Neuron (in vitro differentiated cells): ENCODE results near the gene RALGAPB.
"Not testable (repeated sequence)": the region's sequence is repeated elsewhere in the genome, so short reads cannot be mapped to it uniquely, and the experiment has no call there.

Experiments used
- H2AFZ ChIP-seq: one replicate; pipeline ENCODE4 v1.6.1; 2013; ENCODE audit warnings: low read depth, mild to moderate bottlenecking, inconsistent platforms, low read length, moderate library complexity
- H3K27me3 ChIP-seq: one replicate; pipeline ENCODE4 v1.6.1; 2013; ENCODE audit warnings: low read length; ENCODE audit not compliant: insufficient read depth
- H3K36me3 ChIP-seq: one replicate; pipeline ENCODE4 v1.6.1; 2013; ENCODE audit warnings: low read length; ENCODE audit not compliant: insufficient read depth
- H3K4me1 ChIP-seq: one replicate; pipeline ENCODE4 v1.6.1; 2013; ENCODE audit warnings: low read length; ENCODE audit not compliant: insufficient read depth
- H3K4me3 ChIP-seq: 2 replicates; pipeline ENCODE4 v1.5.1; 2013; ENCODE audit warnings: mild to moderate bottlenecking, low read length, moderate library complexity
- H3K9me3 ChIP-seq: one replicate; pipeline ENCODE4 v1.6.1; 2013; ENCODE audit warnings: low read length

Gene RALGAPB

GRCh38 chr20:38472513-38473366 is at the start of gene RALGAPB:
Gene RALGAPB, plus strand, starts transcription at chr20:38472843. Its CDS starts 15,590 bp downstream, at chr20:38488433.
- peak within 1 kb of the TSS; percentile 66 for H3K4me3 ChIP-seq
- H2AFZ ChIP-seq, result peak within 1 kb of the TSS; percentile 89
- peaks cover 5% of the 10 kb centered on the region for H3K36me3 ChIP-seq
- peaks cover 16% of the 10 kb centered on the region for H3K4me1 ChIP-seq
- no peaks in the 10 kb centered on the region for H3K27me3 ChIP-seq
- H3K9me3 ChIP-seq, result no peaks in the 10 kb centered on the region

GRCh38 chr20:38423541-38423940 is 49.1 kb upstream of the RALGAPB start:
- Histone ChIP-seq H3K9me3 (no peaks in the 10 kb centered on the region), H2AFZ (no peak overlapping the region), H3K4me3 (no peak overlapping the region), H3K4me1 (no peaks in the 10 kb centered on the region), H3K27me3 (no peaks in the 10 kb centered on the region), H3K36me3 (peaks cover 95% of the 10 kb centered on the region)

- H3K27me3 ChIP-seq, result no peaks in the 10 kb centered on the region
- no peaks in the 10 kb centered on the region for H3K4me1 ChIP-seq
- no peak overlapping the region for H3K4me3 ChIP-seq
- peaks cover 96% of the 10 kb centered on the region for H3K36me3 ChIP-seq
- H3K9me3 ChIP-seq, result no peaks in the 10 kb centered on the region
- no peak overlapping the region for H2AFZ ChIP-seq
Observed at GRCh38 chr20:38424401-38424800, 48.2 kb upstream of the RALGAPB start.

- H3K4me1 ChIP-seq, result no peaks in the 10 kb centered on the region
- H3K36me3 ChIP-seq, result peaks cover 92% of the 10 kb centered on the region
- H3K27me3 ChIP-seq, result no peaks in the 10 kb centered on the region
- no peaks in the 10 kb centered on the region for H3K9me3 ChIP-seq
- H3K4me3 ChIP-seq, result no peak overlapping the region
- H2AFZ ChIP-seq, result no peak overlapping the region
Observed at GRCh38 chr20:38426006-38426897, 46.4 kb upstream of the RALGAPB start.

- H3K4me1 ChIP-seq, result no peaks in the 10 kb centered on the region
- H2AFZ ChIP-seq, result no peak overlapping the region
- H3K9me3 ChIP-seq, result peaks cover 12% of the 10 kb centered on the region
- peaks cover 92% of the 10 kb centered on the region for H3K36me3 ChIP-seq
- no peaks in the 10 kb centered on the region for H3K27me3 ChIP-seq
- H3K4me3 ChIP-seq, result no peak overlapping the region
Observed at GRCh38 chr20:38427655-38428023, 45.0 kb upstream of the RALGAPB start.

GRCh38 chr20:38428800-38429199 is 43.8 kb upstream of the RALGAPB start:
- no peaks in the 10 kb centered on the region for H3K27me3 ChIP-seq
- peaks cover 93% of the 10 kb centered on the region for H3K36me3 ChIP-seq
- H2AFZ ChIP-seq, result no peak overlapping the region
- H3K4me1 ChIP-seq, result peaks cover 3% of the 10 kb centered on the region
- H3K9me3 ChIP-seq, result peaks cover 15% of the 10 kb centered on the region
- H3K4me3 ChIP-seq, result no peak overlapping the region

- Histone ChIP-seq H2AFZ (no peak overlapping the region), H3K4me3 (no peak overlapping the region), H3K36me3 (peaks cover 95% of the 10 kb centered on the region), H3K27me3 (no peaks in the 10 kb centered on the region), H3K4me1 (peaks cover 8% of the 10 kb centered on the region), H3K9me3 (peaks cover 15% of the 10 kb centered on the region)
Observed at GRCh38 chr20:38429301-38429700, 43.3 kb upstream of the RALGAPB start.

- H3K9me3 ChIP-seq, result peaks cover 15% of the 10 kb centered on the region
- no peak overlapping the region for H3K4me3 ChIP-seq
- H3K4me1 ChIP-seq, result peaks cover 11% of the 10 kb centered on the region
- peaks cover 80% of the 10 kb centered on the region for H3K36me3 ChIP-seq
- no peak overlapping the region for H2AFZ ChIP-seq
- H3K27me3 ChIP-seq, result no peaks in the 10 kb centered on the region
Observed at GRCh38 chr20:38430679-38431325, 41.8 kb upstream of the RALGAPB start.

- no peaks in the 10 kb centered on the region for H3K27me3 ChIP-seq
- H3K4me1 ChIP-seq, result peaks cover 11% of the 10 kb centered on the region
- H3K4me3 ChIP-seq, result no peak overlapping the region
- peaks cover 15% of the 10 kb centered on the region for H3K9me3 ChIP-seq
- no peak overlapping the region for H2AFZ ChIP-seq
- H3K36me3 ChIP-seq, result peaks cover 66% of the 10 kb centered on the region
Observed at GRCh38 chr20:38432292-38432691, 40.4 kb upstream of the RALGAPB start.

GRCh38 chr20:38432870-38433269 is 39.8 kb upstream of the RALGAPB start:
- H3K27me3 ChIP-seq, H3K4me3 ChIP-seq, H2AFZ ChIP-seq: not testable (repeated sequence)
- Histone ChIP-seq H3K36me3 (peaks cover 61% of the 10 kb centered on the region), H3K9me3 (peaks cover 15% of the 10 kb centered on the region), H3K4me1 (peaks cover 11% of the 10 kb centered on the region)

GRCh38 chr20:38433304-38433972 is 39.2 kb upstream of the RALGAPB start:
- Histone ChIP-seq H3K36me3 (peaks cover 55% of the 10 kb centered on the region), H3K4me1 (peaks cover 11% of the 10 kb centered on the region), H2AFZ (no peak overlapping the region), H3K9me3 (peaks cover 15% of the 10 kb centered on the region), H3K27me3 (no peaks in the 10 kb centered on the region), H3K4me3 (peak overlapping the region; percentile 73)

- Histone ChIP-seq H3K4me1 (peaks cover 11% of the 10 kb centered on the region), H3K27me3 (no peaks in the 10 kb centered on the region), H3K36me3 (peaks cover 46% of the 10 kb centered on the region), H2AFZ (no peak overlapping the region), H3K4me3 (peak overlapping the region; percentile 73), H3K9me3 (peaks cover 15% of the 10 kb centered on the region)
Observed at GRCh38 chr20:38434301-38434741, 38.3 kb upstream of the RALGAPB start.
